SK-N-SH (cell line): ENCODE results near the gene ACTL6A. TPM values are rescaled to one million over a fixed set of nuclear protein-coding genes. Genes with fewer than 3 reads are reported as not detected.
A peak's percentile ranks its signal among the peaks of the same experiment; 100 is the strongest.

Source experiments
- EP300 ChIP-seq, 2 experiments: IDR thresholded peaks; 2 replicates each; pipeline versions ENCODE4 v1.4.0 to v1.6.1; 2012; ENCODE audit warnings: borderline replicate concordance in 1 of 2, low read depth in 1 of 2, low read length in 1 of 2
- FOXJ3 ChIP-seq: sonication (generic); formaldehyde crosslinking; IDR thresholded peaks from 2 replicates; pipeline ENCODE4 v1.5.1; 2020; ENCODE audit warnings: mild to moderate bottlenecking, missing genetic modification reagents
- FOXM1 ChIP-seq: IDR thresholded peaks from 2 replicates; pipeline ENCODE4 v1.4.0; 2012; ENCODE audit warnings: low read depth, mild to moderate bottlenecking
- GABPA ChIP-seq: IDR thresholded peaks from 2 replicates; pipeline ENCODE4 v1.4.0; 2012; ENCODE audit warnings: low read depth, mild to moderate bottlenecking
- GATA2 ChIP-seq: sonication (generic); formaldehyde crosslinking; IDR thresholded peaks from 2 replicates; pipeline ENCODE4 v1.5.0; 2020; ENCODE audit warnings: mild to moderate bottlenecking, missing genetic modification reagents
- MEF2A ChIP-seq: IDR thresholded peaks from 2 replicates; pipeline ENCODE4 v1.4.0; 2012; ENCODE audit warnings: low read depth, borderline replicate concordance
- MXI1 ChIP-seq: IDR thresholded peaks from 2 replicates; pipeline ENCODE4 v1.6.1; 2012; ENCODE audit warnings: mild to moderate bottlenecking, low read depth, low read length, improper control_type of control experiment
- NRF1 ChIP-seq: IDR thresholded peaks from 2 replicates; pipeline ENCODE4 v1.6.1; 2012; ENCODE audit warnings: low read depth, mild to moderate bottlenecking, low read length
- PBX3 ChIP-seq: IDR thresholded peaks from 2 replicates; pipeline ENCODE4; 2012
- POLR2AphosphoS5 ChIP-seq: IDR thresholded peaks from 2 replicates; pipeline ENCODE4 v1.6.1; 2012; ENCODE audit warnings: low read depth, low read length
- RFX5 ChIP-seq: IDR thresholded peaks from 2 replicates; pipeline ENCODE4 v1.6.1; 2012; ENCODE audit warnings: mild to moderate bottlenecking, improper control_type of control experiment, low read length
- RXRA ChIP-seq: IDR thresholded peaks from 2 replicates; pipeline ENCODE4 v1.4.0; 2012; ENCODE audit warnings: low read depth, mild to moderate bottlenecking, borderline replicate concordance
- SIN3A ChIP-seq: IDR thresholded peaks from 2 replicates; pipeline ENCODE4 v1.6.1; 2012; ENCODE audit warnings: low read depth, mild to moderate bottlenecking, low read length, moderate library complexity, borderline replicate concordance
- SMC3 ChIP-seq: IDR thresholded peaks from 2 replicates; pipeline ENCODE4 v1.6.1; 2012; ENCODE audit warnings: low read depth, low read length, improper control_type of control experiment
- TAF1 ChIP-seq: IDR thresholded peaks from 2 replicates; pipeline ENCODE4 v1.6.1; 2012; ENCODE audit warnings: low read depth, mild to moderate bottlenecking, low read length, moderate library complexity, borderline replicate concordance
- TCF12 ChIP-seq: IDR thresholded peaks from 2 replicates; pipeline ENCODE4 v1.4.0; 2012
- USF1 ChIP-seq: IDR thresholded peaks from 2 replicates; pipeline ENCODE4 v1.4.0; 2012; ENCODE audit warnings: low read depth, borderline replicate concordance
- YY1 ChIP-seq: IDR thresholded peaks from 2 replicates; pipeline ENCODE4 v1.4.0; 2012; ENCODE audit warnings: low read depth, mild to moderate bottlenecking
- ZBTB33 ChIP-seq: IDR thresholded peaks from 2 replicates; pipeline ENCODE4 v1.4.0; 2012; ENCODE audit warnings: low read depth, borderline replicate concordance
- polyA plus RNA-seq, 3 experiments: library from polyadenylated mRNA; depleted of rRNA; stranded (reverse); fragments of >200 nt; gene quantifications; 2 replicates each; pipeline ENCODE4 v1.2.3, GENCODE V29; 2012
- TF ChIP-seq, protein P1 (sequence below): IDR thresholded peaks from 2 replicates; pipeline ENCODE4 v1.6.1; 2012; ENCODE audit warnings: mild to moderate bottlenecking, low read depth, low read length, moderate library complexity
- TF ChIP-seq, protein P2 (sequence below): fragments of 150-350 bp; IDR thresholded peaks from 2 replicates; pipeline ENCODE4 v1.6.1; 2016; ENCODE audit warnings: mild to moderate bottlenecking, low read depth, low read length

The ACTL6A gene
- polyA plus RNA-seq, 1 of the 3 experiments (the other 2 are of a cell fraction): 87.7 TPM

DNA sequence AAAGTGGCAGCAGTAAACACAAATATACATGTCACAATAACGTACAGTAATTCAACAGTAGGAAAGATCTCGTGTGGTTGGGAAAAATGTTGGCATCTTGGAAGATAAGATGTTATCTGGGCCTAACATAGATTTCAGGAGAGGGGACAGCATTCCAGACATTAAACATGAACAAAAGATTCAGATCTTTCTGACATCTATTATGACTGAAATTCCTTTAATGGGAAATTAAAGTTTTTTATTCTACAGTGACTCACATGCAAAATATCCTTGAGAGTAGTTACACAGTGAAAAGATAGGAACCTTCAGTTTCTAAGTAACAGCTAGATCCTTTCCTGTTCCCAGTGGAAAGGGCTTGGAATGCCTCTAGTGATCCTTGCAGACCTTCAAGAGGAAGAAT lies 51.1 kb downstream of the ACTL6A start (continued):
- no peak; the same call in 1 of the 2 replicates for TF ChIP-seq SIN3A
- TF ChIP-seq MEF2A: peak; percentile 80
- no peak; the same call in 1 of the 2 replicates for TF ChIP-seq TAF1
- TF ChIP-seq, protein P1, sequence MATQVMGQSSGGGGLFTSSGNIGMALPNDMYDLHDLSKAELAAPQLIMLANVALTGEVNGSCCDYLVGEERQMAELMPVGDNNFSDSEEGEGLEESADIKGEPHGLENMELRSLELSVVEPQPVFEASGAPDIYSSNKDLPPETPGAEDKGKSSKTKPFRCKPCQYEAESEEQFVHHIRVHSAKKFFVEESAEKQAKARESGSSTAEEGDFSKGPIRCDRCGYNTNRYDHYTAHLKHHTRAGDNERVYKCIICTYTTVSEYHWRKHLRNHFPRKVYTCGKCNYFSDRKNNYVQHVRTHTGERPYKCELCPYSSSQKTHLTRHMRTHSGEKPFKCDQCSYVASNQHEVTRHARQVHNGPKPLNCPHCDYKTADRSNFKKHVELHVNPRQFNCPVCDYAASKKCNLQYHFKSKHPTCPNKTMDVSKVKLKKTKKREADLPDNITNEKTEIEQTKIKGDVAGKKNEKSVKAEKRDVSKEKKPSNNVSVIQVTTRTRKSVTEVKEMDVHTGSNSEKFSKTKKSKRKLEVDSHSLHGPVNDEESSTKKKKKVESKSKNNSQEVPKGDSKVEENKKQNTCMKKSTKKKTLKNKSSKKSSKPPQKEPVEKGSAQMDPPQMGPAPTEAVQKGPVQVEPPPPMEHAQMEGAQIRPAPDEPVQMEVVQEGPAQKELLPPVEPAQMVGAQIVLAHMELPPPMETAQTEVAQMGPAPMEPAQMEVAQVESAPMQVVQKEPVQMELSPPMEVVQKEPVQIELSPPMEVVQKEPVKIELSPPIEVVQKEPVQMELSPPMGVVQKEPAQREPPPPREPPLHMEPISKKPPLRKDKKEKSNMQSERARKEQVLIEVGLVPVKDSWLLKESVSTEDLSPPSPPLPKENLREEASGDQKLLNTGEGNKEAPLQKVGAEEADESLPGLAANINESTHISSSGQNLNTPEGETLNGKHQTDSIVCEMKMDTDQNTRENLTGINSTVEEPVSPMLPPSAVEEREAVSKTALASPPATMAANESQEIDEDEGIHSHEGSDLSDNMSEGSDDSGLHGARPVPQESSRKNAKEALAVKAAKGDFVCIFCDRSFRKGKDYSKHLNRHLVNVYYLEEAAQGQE: no peak
- no peak for TF ChIP-seq FOXJ3
- TF ChIP-seq RXRA: peak; percentile 63; the same call in 1 of the 2 replicates
- TF ChIP-seq RFX5: no peak
- TF ChIP-seq ZBTB33: peak; percentile 66; the same call in 1 of the 2 replicates
- peak; percentile 24 to 88; a peak in 2 of 4 replicates for TF ChIP-seq EP300 (IDR thresholded peaks at IDR 0.05; ENCODE audit: borderline replicate concordance in 1 of 2, low read depth in 1 of 2, low read length in 1 of 2)
- TF ChIP-seq TCF12: peak; percentile 95
- TF ChIP-seq USF1: no peak
- peak; percentile 91 for TF ChIP-seq PBX3
- no peak for TF ChIP-seq SMC3
- TF ChIP-seq, protein P2, sequence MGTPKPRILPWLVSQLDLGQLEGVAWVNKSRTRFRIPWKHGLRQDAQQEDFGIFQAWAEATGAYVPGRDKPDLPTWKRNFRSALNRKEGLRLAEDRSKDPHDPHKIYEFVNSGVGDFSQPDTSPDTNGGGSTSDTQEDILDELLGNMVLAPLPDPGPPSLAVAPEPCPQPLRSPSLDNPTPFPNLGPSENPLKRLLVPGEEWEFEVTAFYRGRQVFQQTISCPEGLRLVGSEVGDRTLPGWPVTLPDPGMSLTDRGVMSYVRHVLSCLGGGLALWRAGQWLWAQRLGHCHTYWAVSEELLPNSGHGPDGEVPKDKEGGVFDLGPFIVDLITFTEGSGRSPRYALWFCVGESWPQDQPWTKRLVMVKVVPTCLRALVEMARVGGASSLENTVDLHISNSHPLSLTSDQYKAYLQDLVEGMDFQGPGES: no peak
- no peak for TF ChIP-seq YY1
- TF ChIP-seq POLR2AphosphoS5: peak; percentile 68
- no peak for TF ChIP-seq NRF1
- TF ChIP-seq MXI1: no peak
- TF ChIP-seq GATA2 (CRISPR knock-in tag): no peak
- TF ChIP-seq FOXM1: peak; percentile 79
- TF ChIP-seq GABPA: no peak
